SK-N-SH treated with all-trans-retinoic acid at 6 μM for 48 hours (cell line): ENCODE measurements around the gene THNSL1.
A peak's percentile ranks its signal among the peaks of the same experiment; 100 is the strongest.

ENCODE experiments used
- ATAC-seq: fragments of 200-7000 bp; cut with Tn5 transposase; 3 replicates; pipeline ENCODE4 v1.9.1; 2020; ENCODE audit warnings: mild to moderate bottlenecking, moderate library complexity
- ARNTL ChIP-seq: fragments of 450-650 bp; formaldehyde crosslinking; IDR thresholded peaks from 2 replicates; pipeline ENCODE4 v1.5.0; 2020; ENCODE audit warnings: low read depth, mild to moderate bottlenecking, moderate library complexity, borderline replicate concordance
- BACH2 ChIP-seq: fragments of 250-450 bp; sonication (Bioruptor Pico); IDR thresholded peaks from 2 replicates; pipeline ENCODE4 v1.9.0; 2021; ENCODE audit warnings: mild to moderate bottlenecking, borderline replicate concordance
- CSDC2 ChIP-seq: fragments of 250-450 bp; sonication (Bioruptor Pico); IDR thresholded peaks from 2 replicates; pipeline ENCODE4 v1.5.0; 2020; ENCODE audit warnings: mild to moderate bottlenecking, moderate library complexity
- ESRRG ChIP-seq: fragments of 250-450 bp; sonication (Bioruptor Pico); IDR thresholded peaks from 2 replicates; pipeline ENCODE4 v1.6.1; 2021; ENCODE audit warnings: mild to moderate bottlenecking
- ISL1 ChIP-seq: fragments of 250-450 bp; sonication (Bioruptor Pico); IDR thresholded peaks from 2 replicates; pipeline ENCODE4 v2.1.2; 2022; ENCODE audit warnings: mild to moderate bottlenecking, moderate library complexity
- OSR1 ChIP-seq: fragments of 250-450 bp; sonication (Bioruptor Pico); IDR thresholded peaks from 2 replicates; pipeline ENCODE4 v1.8.0; 2022; ENCODE audit warnings: moderate library complexity, mild to moderate bottlenecking, inconsistent platforms
- PPARA ChIP-seq: fragments of 250-450 bp; sonication (Bioruptor Pico); IDR thresholded peaks from 2 replicates; pipeline ENCODE4 v1.5.0; 2020; ENCODE audit warnings: mild to moderate bottlenecking, borderline replicate concordance
- RARB ChIP-seq: fragments of 250-450 bp; sonication (Bioruptor Pico); IDR thresholded peaks from 2 replicates; pipeline ENCODE4 v1.8.0; 2021; ENCODE audit warnings: mild to moderate bottlenecking, moderate library complexity
- SNAI2 ChIP-seq: fragments of 250-450 bp; sonication (Bioruptor Pico); IDR thresholded peaks from 2 replicates; pipeline ENCODE4 v1.5.0; 2020; ENCODE audit warnings: mild to moderate bottlenecking, moderate library complexity
- TCF4 ChIP-seq: fragments of 250-450 bp; sonication (Bioruptor Pico); IDR thresholded peaks from 2 replicates; pipeline ENCODE4 v1.8.0; 2021; ENCODE audit warnings: mild to moderate bottlenecking, moderate library complexity, borderline replicate concordance
- TOX ChIP-seq: fragments of 250-450 bp; sonication (Bioruptor Pico); IDR thresholded peaks from 2 replicates; pipeline ENCODE4 v1.8.0; 2021; ENCODE audit warnings: mild to moderate bottlenecking, moderate library complexity, borderline replicate concordance
- ZC3H10 ChIP-seq: fragments of 250-450 bp; sonication (Bioruptor Pico); IDR thresholded peaks from 2 replicates; pipeline ENCODE4 v1.5.1; 2021; ENCODE audit warnings: mild to moderate bottlenecking, moderate library complexity
- ZFP3 ChIP-seq: fragments of 250-450 bp; sonication (Bioruptor Pico); IDR thresholded peaks from 2 replicates; pipeline ENCODE4 v1.5.0; 2020; ENCODE audit warnings: mild to moderate bottlenecking, moderate library complexity
- ZFP30 ChIP-seq: fragments of 450-650 bp; formaldehyde crosslinking; IDR thresholded peaks from 2 replicates; pipeline ENCODE4 v1.5.0; 2022; ENCODE audit warnings: mild to moderate bottlenecking, moderate library complexity
- ZNF565 ChIP-seq: fragments of 450-650 bp; formaldehyde crosslinking; conservative IDR thresholded peaks from 2 replicates; pipeline ENCODE4 v1.5.0; 2020; ENCODE audit warnings: low read depth, mild to moderate bottlenecking, moderate library complexity
- ZNF70 ChIP-seq: fragments of 450-650 bp; formaldehyde crosslinking; IDR thresholded peaks from 2 replicates; pipeline ENCODE4 v1.5.0; 2020; ENCODE audit warnings: mild to moderate bottlenecking, moderate library complexity
- ZNF8 ChIP-seq: fragments of 450-650 bp; formaldehyde crosslinking; IDR thresholded peaks from 2 replicates; pipeline ENCODE4 v1.5.0; 2020; ENCODE audit warnings: mild to moderate bottlenecking, moderate library complexity
- TF ChIP-seq, protein P1 (sequence below): fragments of 250-450 bp; sonication (Bioruptor Pico); IDR thresholded peaks from 2 replicates; pipeline ENCODE4 v1.8.0; 2020; ENCODE audit warnings: mild to moderate bottlenecking, moderate library complexity, borderline replicate concordance
- TF ChIP-seq, protein P2 (sequence below): fragments of 250-450 bp; sonication (Bioruptor Pico); IDR thresholded peaks from 2 replicates; pipeline ENCODE4 v1.8.0; 2021; ENCODE audit warnings: low read depth, mild to moderate bottlenecking, moderate library complexity, borderline replicate concordance
- TF ChIP-seq, protein P3 (sequence below): fragments of 250-450 bp; sonication (Bioruptor Pico); IDR thresholded peaks from 2 replicates; pipeline ENCODE4 v1.5.0; 2020; ENCODE audit warnings: mild to moderate bottlenecking, moderate library complexity
- TF ChIP-seq, protein P4 (sequence below): fragments of 250-450 bp; sonication (Bioruptor Pico); IDR thresholded peaks from 2 replicates; pipeline ENCODE4 v1.5.1; 2021; ENCODE audit warnings: mild to moderate bottlenecking, moderate library complexity

The THNSL1 gene

DNA sequence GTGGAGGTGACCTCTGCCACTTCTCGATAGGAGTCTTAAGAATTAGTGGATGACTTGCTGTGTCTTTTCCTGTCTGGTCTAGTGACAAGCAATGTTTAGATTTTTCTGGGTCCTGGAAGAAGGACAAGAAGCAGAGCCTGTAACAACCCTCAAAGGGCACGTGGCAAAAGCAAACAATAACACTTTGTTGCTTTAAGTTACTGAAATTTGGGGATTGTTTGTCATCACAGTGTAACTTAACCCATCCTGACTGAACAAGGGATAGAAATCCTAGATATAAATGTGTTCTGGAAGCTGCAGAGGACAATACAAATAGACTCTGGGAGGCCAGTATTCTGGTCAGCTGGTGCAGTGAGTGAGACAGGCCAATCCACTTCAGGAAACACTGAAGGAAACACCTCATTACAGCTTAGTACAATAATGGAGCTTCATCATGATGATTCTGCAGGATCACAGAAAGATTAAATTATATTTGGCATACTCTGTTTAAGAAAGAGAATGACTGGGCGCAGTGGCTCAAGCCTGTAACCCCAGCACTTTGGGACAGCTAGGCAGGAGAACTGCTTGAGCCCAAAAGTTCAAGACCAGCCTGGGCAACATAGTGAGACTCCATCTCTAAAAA is 23.8 kb upstream of the THNSL1 start (continued):
- TF ChIP-seq BACH2 (CRISPR knock-in tag) (no peak), SNAI2 (CRISPR knock-in tag) (no peak)

DNA sequence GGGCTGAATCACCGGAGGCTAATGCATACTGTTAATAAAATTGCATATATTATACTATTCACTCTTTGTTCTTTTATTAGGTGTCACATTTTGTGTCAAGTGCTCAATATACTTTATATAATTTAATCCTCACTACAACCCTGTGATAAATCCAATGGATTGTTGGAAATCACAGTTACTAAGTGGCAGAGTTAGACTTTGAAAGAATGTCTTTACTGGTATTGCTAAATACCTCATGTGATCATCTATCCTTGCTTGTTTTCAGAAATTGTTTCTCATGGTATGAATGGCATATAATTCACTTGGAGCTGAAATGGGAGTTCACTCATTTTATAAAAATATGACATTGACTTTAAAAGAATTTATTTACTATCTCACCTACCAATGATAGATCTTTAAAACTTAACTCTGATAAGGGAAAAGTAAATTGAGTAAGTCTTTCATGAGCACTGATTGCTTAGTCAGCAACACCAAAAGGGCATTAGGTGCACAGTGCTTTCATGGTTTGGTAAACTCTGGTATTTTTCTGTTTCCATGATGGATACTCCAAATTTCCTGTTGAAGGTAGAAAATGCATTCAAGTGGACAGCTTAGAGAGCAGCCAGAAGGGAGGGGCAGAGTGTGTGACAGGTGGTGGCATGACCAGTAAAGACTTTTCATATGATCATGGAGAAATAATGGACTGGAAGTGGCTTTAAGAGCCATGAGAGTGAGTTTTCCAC is 23.0 kb upstream of the THNSL1 start:
- ATAC-seq, result no peak
- TF ChIP-seq, protein P1, sequence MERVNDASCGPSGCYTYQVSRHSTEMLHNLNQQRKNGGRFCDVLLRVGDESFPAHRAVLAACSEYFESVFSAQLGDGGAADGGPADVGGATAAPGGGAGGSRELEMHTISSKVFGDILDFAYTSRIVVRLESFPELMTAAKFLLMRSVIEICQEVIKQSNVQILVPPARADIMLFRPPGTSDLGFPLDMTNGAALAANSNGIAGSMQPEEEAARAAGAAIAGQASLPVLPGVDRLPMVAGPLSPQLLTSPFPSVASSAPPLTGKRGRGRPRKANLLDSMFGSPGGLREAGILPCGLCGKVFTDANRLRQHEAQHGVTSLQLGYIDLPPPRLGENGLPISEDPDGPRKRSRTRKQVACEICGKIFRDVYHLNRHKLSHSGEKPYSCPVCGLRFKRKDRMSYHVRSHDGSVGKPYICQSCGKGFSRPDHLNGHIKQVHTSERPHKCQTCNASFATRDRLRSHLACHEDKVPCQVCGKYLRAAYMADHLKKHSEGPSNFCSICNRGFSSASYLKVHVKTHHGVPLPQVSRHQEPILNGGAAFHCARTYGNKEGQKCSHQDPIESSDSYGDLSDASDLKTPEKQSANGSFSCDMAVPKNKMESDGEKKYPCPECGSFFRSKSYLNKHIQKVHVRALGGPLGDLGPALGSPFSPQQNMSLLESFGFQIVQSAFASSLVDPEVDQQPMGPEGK (CRISPR knock-in tag), result no peak
- no peak for TF ChIP-seq ARNTL (CRISPR knock-in tag)
- TF ChIP-seq CSDC2 (CRISPR knock-in tag), result no peak
- no peak for TF ChIP-seq ZFP30 (CRISPR knock-in tag)
- TF ChIP-seq, protein P2, sequence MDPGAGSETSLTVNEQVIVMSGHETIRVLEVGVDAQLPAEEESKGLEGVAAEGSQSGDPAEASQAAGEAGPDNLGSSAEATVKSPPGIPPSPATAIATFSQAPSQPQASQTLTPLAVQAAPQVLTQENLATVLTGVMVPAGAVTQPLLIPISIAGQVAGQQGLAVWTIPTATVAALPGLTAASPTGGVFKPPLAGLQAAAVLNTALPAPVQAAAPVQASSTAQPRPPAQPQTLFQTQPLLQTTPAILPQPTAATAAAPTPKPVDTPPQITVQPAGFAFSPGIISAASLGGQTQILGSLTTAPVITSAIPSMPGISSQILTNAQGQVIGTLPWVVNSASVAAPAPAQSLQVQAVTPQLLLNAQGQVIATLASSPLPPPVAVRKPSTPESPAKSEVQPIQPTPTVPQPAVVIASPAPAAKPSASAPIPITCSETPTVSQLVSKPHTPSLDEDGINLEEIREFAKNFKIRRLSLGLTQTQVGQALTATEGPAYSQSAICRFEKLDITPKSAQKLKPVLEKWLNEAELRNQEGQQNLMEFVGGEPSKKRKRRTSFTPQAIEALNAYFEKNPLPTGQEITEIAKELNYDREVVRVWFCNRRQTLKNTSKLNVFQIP (CRISPR knock-in tag), result no peak
- TF ChIP-seq, protein P3, sequence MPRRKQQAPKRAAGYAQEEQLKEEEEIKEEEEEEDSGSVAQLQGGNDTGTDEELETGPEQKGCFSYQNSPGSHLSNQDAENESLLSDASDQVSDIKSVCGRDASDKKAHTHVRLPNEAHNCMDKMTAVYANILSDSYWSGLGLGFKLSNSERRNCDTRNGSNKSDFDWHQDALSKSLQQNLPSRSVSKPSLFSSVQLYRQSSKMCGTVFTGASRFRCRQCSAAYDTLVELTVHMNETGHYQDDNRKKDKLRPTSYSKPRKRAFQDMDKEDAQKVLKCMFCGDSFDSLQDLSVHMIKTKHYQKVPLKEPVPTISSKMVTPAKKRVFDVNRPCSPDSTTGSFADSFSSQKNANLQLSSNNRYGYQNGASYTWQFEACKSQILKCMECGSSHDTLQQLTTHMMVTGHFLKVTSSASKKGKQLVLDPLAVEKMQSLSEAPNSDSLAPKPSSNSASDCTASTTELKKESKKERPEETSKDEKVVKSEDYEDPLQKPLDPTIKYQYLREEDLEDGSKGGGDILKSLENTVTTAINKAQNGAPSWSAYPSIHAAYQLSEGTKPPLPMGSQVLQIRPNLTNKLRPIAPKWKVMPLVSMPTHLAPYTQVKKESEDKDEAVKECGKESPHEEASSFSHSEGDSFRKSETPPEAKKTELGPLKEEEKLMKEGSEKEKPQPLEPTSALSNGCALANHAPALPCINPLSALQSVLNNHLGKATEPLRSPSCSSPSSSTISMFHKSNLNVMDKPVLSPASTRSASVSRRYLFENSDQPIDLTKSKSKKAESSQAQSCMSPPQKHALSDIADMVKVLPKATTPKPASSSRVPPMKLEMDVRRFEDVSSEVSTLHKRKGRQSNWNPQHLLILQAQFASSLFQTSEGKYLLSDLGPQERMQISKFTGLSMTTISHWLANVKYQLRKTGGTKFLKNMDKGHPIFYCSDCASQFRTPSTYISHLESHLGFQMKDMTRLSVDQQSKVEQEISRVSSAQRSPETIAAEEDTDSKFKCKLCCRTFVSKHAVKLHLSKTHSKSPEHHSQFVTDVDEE (CRISPR knock-in tag), result no peak
- TF ChIP-seq TOX (CRISPR knock-in tag), result no peak
- no peak for TF ChIP-seq ZNF565 (CRISPR knock-in tag)
- no peak for TF ChIP-seq PPARA (CRISPR knock-in tag)
- no peak for TF ChIP-seq ESRRG (CRISPR knock-in tag)
- TF ChIP-seq ZC3H10 (CRISPR knock-in tag), result no peak
- no peak for TF ChIP-seq RARB (CRISPR knock-in tag)
- TF ChIP-seq BACH2 (CRISPR knock-in tag), result no peak
- no peak for TF ChIP-seq TCF4 (CRISPR knock-in tag)
- TF ChIP-seq, protein P4, sequence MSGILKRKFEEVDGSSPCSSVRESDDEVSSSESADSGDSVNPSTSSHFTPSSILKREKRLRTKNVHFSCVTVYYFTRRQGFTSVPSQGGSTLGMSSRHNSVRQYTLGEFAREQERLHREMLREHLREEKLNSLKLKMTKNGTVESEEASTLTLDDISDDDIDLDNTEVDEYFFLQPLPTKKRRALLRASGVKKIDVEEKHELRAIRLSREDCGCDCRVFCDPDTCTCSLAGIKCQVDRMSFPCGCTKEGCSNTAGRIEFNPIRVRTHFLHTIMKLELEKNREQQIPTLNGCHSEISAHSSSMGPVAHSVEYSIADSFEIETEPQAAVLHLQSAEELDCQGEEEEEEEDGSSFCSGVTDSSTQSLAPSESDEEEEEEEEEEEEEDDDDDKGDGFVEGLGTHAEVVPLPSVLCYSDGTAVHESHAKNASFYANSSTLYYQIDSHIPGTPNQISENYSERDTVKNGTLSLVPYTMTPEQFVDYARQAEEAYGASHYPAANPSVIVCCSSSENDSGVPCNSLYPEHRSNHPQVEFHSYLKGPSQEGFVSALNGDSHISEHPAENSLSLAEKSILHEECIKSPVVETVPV (CRISPR knock-in tag), result no peak
- TF ChIP-seq, all 23 proteins: peak for 0

DNA sequence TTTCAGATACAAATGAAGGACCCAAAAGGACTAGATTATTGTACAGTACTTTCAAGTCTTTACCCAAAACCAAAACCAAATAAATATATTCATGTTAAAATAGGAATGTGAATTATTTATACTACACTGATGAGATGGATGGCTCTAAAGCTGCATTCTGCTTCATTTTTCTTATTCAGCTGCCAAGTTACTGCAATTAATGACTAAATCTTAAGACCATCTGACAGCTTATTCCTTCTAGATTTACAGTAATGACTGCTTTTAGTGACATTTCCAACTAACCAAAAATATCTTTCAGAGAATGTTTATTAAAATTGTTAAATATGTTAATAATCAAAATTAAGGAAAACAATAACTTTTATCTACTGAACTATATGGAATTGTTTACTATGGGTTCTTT is 21.3 kb upstream of the THNSL1 start:
- TF ChIP-seq ARNTL (CRISPR knock-in tag) (no peak), ZC3H10 (CRISPR knock-in tag) (no peak), ZFP30 (CRISPR knock-in tag) (no peak), ISL1 (peak; percentile 73), RARB (CRISPR knock-in tag) (no peak)
- ATAC-seq, result no peak

DNA sequence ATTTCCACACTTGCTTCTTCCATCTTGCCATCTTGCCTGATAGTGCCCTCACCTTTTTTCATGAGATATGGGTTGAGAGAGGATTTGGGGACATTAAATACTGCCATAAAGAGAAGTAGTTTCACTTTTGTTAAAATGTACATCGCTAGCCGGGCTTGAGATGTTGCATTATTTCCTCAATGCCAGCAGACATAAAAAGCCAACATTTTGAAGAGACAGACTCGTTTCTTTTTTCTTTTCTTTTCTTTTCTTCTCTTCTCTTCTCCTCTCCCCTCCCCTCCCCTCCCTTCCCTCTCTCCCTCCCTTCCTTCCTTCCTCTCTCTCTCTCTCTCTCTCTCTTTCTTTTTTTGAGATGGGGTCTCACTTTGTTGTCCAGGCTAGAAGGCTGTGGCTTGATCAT is 18.4 kb upstream of the THNSL1 start:
- no peak for ATAC-seq
- TF ChIP-seq RARB (CRISPR knock-in tag) (no peak), PPARA (CRISPR knock-in tag) (no peak), ZNF70 (CRISPR knock-in tag) (no peak), ZNF565 (CRISPR knock-in tag) (no peak), CSDC2 (CRISPR knock-in tag) (no peak), BACH2 (CRISPR knock-in tag) (no peak), ZNF8 (CRISPR knock-in tag) (no peak), ZFP3 (CRISPR knock-in tag) (no peak), TOX (CRISPR knock-in tag) (no peak), ISL1 (no peak), ZFP30 (CRISPR knock-in tag) (no peak), ZC3H10 (CRISPR knock-in tag) (no peak), OSR1 (CRISPR knock-in tag) (no peak)
- TF ChIP-seq, protein P4 (CRISPR knock-in tag), result no peak
- TF ChIP-seq, protein P3 (CRISPR knock-in tag), result no peak
